ENCODE measurements around the gene IL10RB. TPM values are rescaled to one million over a fixed set of nuclear protein-coding genes. Genes with fewer than 3 reads are reported as not detected.

The IL10RB gene
- total RNA-seq, 4 donors from 2014 or later = 13.1 to 23.7 (median 20.5) TPM

DNA sequence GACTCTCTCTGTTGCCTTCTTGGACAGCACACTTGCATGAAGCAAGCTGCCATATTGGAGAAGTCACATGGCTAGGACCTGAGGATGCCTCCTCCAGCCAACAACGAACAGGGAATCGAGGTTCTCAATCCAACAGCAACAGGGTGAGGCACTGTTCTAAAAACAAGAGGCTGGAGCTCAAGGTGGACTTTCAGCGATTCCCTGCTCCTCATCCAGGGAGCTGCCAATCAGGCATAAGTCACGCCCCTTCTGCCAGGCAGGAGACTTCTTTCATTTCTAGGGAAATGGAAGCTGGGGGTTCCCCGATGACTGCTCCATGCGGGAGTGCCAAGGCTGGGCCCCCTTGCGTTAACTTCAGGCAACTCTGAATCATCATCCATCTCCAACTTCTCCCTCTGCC, 35.9 kb downstream of the IL10RB start:
- Histone ChIP-seq H3K4me1 (peaks cover 0 to 3% (median 0%) of the 10 kb centered on the region in 3 donors), H3K27me3 (no peaks in the 10 kb centered on the region), H3K36me3 (peaks cover 0 to 8% of the 10 kb centered on the region in 2 donors), H3K9me3 (no peaks in the 10 kb centered on the region), H3K27ac (peak overlapping the region in 2 of 4 donors; percentile 14 to 70), H3K4me3 (no peak overlapping the region)
- no peak for ATAC-seq
- TF ChIP-seq EP300 (IDR thresholded peaks at IDR 0.05) = no peak
- no peak for TF ChIP-seq POLR2A (IDR thresholded peaks at IDR 0.05)
- TF ChIP-seq POLR2AphosphoS5 (IDR thresholded peaks at IDR 0.05) = no peak
- TF ChIP-seq, protein P1, sequence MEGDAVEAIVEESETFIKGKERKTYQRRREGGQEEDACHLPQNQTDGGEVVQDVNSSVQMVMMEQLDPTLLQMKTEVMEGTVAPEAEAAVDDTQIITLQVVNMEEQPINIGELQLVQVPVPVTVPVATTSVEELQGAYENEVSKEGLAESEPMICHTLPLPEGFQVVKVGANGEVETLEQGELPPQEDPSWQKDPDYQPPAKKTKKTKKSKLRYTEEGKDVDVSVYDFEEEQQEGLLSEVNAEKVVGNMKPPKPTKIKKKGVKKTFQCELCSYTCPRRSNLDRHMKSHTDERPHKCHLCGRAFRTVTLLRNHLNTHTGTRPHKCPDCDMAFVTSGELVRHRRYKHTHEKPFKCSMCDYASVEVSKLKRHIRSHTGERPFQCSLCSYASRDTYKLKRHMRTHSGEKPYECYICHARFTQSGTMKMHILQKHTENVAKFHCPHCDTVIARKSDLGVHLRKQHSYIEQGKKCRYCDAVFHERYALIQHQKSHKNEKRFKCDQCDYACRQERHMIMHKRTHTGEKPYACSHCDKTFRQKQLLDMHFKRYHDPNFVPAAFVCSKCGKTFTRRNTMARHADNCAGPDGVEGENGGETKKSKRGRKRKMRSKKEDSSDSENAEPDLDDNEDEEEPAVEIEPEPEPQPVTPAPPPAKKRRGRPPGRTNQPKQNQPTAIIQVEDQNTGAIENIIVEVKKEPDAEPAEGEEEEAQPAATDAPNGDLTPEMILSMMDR (IDR thresholded peaks at IDR 0.05) = no peak
- 63 to 85% methylated on average over 2 to 4 of the region's 7 CpGs for WGBS, 2 donors (ENCODE audit: low coverage in 1 of 2)

DNA sequence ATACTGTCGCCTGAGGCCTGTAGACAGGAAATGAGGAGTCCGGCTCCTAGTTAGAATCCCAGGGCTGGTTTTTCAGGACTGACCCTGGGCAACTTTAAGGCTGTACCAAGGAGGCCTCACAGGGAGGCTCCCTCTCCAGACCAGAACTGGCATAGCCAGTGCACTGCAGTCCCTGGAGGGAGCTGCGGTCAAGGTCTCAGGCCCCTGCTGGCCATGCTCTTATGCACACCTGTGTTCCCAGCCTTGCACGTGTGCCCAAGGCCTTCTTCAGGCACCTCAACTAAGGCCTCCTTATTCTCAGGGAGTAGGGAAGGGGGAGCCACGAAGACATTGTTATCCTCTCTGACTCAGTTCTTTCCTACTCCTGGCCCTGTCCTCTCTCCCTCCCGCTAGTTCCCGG, 36.6 kb downstream of the IL10RB start:
- WGBS, 2 donors (ENCODE audit: low coverage in 1 of 2) = 91 to 100% methylated on average over 1 to 4 of the region's 7 CpGs
- no peaks in the 10 kb centered on the region for H3K27me3 ChIP-seq

DNA sequence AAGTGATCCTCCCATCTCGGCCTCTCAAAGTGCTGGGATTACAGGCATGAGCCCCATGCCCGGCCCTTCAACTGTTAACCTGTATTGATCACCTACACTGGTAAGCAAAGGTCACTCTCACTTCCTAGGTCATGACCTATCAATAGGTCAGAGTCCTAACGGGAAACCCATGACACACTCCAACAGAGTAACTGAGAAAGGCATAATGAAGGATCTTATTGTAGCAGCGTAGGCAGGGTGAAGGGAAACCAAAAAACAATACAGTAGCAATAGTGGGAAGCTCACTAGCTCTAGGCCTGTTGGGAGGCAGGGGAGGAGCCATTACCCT, 39.1 kb downstream of the IL10RB start:
- Histone ChIP-seq H3K36me3 (no peaks in the 10 kb centered on the region), H3K27ac (no peak overlapping the region), H3K9me3 (peaks cover 0 to 5% (median 0%) of the 10 kb centered on the region in 3 donors), H3K27me3 (no peaks in the 10 kb centered on the region), H3K4me1 (peaks cover 0 to 3% (median 0%) of the 10 kb centered on the region in 3 donors), H3K4me3 (no peak overlapping the region)
- WGBS, 2 donors (ENCODE audit: low coverage in 1 of 2) = 92 to 100% methylated on average over 1 to 2 of the region's 4 CpGs
- TF ChIP-seq EP300 (IDR thresholded peaks at IDR 0.05) = no peak
- no peak for TF ChIP-seq POLR2AphosphoS5 (IDR thresholded peaks at IDR 0.05)
- TF ChIP-seq, protein P1 (IDR thresholded peaks at IDR 0.05) = no peak
- TF ChIP-seq POLR2A (IDR thresholded peaks at IDR 0.05) = no peak
- no peak for ATAC-seq

More for the DNA sequence above, 36.6 kb downstream of the IL10RB start:
- ATAC-seq = no peak
- H3K4me1 ChIP-seq = peaks cover 0 to 3% (median 0%) of the 10 kb centered on the region in 3 donors
- no peak overlapping the region for H3K27ac ChIP-seq
- H3K4me3 ChIP-seq = no peak overlapping the region
- H3K9me3 ChIP-seq = no peaks in the 10 kb centered on the region
- TF ChIP-seq, protein P1 (IDR thresholded peaks at IDR 0.05) = no peak
- H3K36me3 ChIP-seq = peaks cover 0 to 1% of the 10 kb centered on the region in 2 donors

DNA sequence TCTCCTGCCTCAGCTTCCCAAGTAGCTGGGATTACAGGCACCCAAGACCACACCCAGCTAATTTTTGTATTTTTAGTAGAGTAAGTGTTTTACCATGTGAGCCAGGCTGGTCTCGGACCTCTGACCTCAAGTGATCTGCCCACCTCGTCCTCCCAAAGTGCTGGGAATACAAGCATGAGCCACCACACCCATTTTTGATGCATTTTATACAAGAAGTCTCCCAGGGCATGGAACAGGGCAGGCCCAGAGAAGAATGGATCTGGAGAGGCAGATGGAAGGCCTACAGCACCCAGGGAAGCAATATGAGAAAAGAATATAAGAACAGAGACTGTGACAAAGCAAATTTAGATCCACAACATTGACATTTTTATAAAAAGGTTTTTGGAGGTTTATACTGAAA, 39.8 kb downstream of the IL10RB start:
- no peak for ATAC-seq
- TF ChIP-seq, protein P1 (IDR thresholded peaks at IDR 0.05) = no peak
- no peak for TF ChIP-seq POLR2A (IDR thresholded peaks at IDR 0.05)
- no peak for TF ChIP-seq POLR2AphosphoS5 (IDR thresholded peaks at IDR 0.05)
- TF ChIP-seq EP300 (IDR thresholded peaks at IDR 0.05) = no peak
- no peak overlapping the region for H3K27ac ChIP-seq
- no peak overlapping the region for H3K4me3 ChIP-seq
- WGBS, 2 donors (ENCODE audit: low coverage in 1 of 2) = 86% methylated on average over 1 of the region's 2 CpGs; no CpG with 5 or more reads in 1 of the 2 donors
- H3K9me3 ChIP-seq = peaks cover 0 to 5% (median 0%) of the 10 kb centered on the region in 3 donors
- peaks cover 0 to 3% (median 0%) of the 10 kb centered on the region in 3 donors for H3K4me1 ChIP-seq
- no peaks in the 10 kb centered on the region for H3K36me3 ChIP-seq
- H3K27me3 ChIP-seq = no peaks in the 10 kb centered on the region

DNA sequence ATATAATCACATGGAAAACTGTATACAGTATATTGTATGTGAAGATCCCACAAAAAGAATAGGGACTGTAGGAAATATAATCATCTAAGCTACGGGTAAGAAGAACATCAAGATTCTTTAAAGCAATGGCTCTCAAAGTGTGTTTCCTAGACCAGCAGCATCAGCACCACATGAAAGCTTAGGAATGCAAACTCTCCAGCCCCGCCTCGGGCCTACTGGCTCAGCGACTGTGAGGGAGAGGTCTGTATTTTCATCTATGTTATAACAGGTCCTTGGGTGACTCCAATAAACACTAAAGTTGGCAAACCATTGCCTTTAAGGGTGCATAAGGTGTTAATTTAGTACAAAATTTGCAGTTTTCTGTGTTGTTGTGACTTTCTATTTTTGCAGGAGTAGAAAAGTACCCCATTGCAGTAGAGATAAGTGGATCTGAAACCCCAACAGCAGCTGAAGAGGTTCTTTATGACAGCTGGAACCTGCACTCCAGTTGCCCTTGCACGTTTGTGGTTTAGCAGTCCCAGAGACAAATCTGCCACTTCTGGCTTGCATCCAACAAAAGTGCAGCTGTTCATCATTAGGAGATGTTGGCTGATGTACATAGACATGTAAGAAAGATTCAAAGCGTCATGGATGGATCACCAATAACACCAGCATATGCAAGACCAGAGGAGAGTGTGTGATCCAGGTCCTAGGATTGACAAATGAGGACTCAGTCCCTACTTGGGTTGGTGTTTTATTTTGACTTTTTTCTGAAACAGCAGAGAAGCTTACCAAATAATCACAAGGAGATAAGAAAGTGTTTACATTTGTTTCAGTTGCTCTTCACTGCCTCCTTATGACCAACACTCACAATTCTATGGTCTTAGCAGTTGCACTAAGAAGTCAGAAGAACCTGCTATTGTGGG, 42.7 kb downstream of the IL10RB start:
- peaks cover 0 to 5% (median 0%) of the 10 kb centered on the region in 3 donors for H3K9me3 ChIP-seq
- WGBS, 2 donors (ENCODE audit: low coverage in 1 of 2) = 34 to 45% methylated on average over 5 to 6 of the region's 6 CpGs
- TF ChIP-seq POLR2AphosphoS5 (IDR thresholded peaks at IDR 0.05) = no peak
- TF ChIP-seq EP300 (IDR thresholded peaks at IDR 0.05) = no peak
- no peaks in the 10 kb centered on the region for H3K4me1 ChIP-seq
- H3K4me3 ChIP-seq = no peak overlapping the region
- H3K27ac ChIP-seq = no peak overlapping the region
- H3K27me3 ChIP-seq = no peaks in the 10 kb centered on the region
- no peak for ATAC-seq
- H3K36me3 ChIP-seq = no peaks in the 10 kb centered on the region
